GM19324 (cell line): ENCODE measurements around the gene ZDHHC8.
"Not testable (repeated sequence)": the region's sequence is repeated elsewhere in the genome, so short reads cannot be mapped to it uniquely, and the experiment has no call there.

Experiments used
- ATAC-seq: cut with Tn5 transposase; IDR thresholded peaks from one replicate; pipeline ENCODE4 v1.9.1; 2021; ENCODE audit warnings: mild to moderate bottlenecking, moderate library complexity; ENCODE audit not compliant: unreplicated experiment, low FRiP score

ZDHHC8 gene

DNA sequence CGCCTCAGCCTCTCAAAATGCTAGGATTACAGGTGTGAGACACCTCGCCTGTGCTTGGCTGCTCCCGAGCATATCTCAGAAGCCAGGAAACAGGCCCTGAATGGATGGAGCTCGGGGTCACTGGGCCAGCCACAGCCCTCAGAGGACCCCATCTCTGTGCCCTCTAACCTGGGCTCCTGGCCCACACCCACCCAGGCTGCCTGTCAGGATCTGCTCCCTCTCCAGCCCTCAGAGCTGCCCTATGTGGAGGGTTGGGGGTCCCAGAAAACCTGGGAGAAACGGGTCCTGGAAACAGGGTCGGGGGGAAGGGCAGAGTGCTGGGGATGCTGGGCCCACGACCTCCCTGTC, 24.4 kb downstream of the ZDHHC8 start:
- no peak for ATAC-seq

DNA sequence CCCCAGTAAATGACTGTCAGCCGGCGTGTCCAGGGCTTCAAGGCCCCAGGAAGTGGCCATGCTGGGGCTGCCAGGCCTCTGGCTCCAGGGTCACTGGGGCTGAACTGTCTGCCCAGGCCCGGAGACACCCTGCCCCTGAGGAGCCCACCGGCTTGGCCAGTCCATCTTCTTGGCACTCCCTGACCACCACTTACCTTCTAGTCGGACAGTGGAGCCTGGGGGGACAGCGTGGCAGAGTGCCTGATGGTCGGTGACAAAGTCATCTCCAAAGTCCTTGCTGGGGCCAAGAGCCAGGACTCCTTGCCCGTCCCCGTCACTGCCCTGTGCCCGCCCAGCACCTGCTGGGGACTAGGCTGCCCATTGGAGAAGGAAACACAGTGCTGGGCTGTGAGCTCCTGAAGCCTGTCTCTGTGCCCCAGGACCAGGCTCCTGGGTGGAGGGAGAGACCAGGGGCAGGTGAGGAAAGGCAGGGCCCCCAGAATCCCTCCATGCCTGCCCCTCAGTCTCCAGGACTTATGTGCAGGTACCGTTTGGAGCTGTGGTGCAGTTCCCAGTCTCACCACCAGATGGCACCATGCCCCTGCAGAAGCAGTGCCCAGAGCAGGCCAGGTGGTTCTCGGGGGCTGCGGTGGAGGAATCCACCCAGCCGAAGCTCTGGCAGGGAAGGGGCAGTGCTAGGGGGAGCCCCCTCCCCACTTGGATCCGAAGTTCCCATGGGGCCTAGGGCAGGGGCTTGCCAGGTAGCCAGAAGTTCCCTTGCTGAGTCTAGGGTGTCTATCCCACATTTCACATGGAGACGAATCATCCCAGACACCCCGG, 25.2 kb downstream of the ZDHHC8 start:
- ATAC-seq: no peak

DNA sequence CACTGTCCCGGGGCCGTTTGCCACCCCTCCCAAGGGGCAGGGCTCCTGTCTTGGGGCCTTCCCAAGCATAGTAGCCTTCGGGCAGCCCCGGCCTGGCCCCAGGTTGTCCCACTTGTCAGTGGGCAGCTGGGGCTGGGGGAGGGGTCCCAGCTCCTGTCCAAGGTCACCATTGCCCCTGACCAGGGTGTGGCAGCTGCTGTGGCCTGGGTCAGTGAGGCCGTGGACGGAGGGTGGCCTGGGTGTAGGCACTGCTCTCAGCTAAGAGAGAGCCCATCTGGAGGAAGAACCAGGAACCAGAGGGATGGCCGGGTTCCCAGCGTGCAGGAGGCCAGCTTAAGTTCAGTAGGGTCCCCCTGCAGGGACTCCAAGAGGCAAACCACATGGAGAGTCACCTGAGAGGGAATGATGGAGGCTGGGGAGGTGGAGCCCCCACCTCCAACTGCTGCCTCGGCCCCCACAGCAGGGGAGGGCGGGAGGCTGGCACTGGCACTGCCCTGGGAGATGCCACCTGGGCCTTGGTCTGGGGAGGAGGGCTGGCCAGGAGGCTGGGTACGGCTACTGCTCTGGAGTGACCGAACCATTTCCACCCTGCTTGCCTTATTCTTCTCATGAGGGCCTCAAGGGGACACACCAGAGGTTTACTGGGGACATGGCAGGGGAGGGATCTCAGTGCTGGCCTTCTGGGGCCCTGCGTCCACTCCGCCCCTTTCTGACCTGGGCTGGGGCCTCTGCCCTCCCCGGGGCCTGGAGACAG, 26.0 kb downstream of the ZDHHC8 start:
- ATAC-seq: no peak

DNA sequence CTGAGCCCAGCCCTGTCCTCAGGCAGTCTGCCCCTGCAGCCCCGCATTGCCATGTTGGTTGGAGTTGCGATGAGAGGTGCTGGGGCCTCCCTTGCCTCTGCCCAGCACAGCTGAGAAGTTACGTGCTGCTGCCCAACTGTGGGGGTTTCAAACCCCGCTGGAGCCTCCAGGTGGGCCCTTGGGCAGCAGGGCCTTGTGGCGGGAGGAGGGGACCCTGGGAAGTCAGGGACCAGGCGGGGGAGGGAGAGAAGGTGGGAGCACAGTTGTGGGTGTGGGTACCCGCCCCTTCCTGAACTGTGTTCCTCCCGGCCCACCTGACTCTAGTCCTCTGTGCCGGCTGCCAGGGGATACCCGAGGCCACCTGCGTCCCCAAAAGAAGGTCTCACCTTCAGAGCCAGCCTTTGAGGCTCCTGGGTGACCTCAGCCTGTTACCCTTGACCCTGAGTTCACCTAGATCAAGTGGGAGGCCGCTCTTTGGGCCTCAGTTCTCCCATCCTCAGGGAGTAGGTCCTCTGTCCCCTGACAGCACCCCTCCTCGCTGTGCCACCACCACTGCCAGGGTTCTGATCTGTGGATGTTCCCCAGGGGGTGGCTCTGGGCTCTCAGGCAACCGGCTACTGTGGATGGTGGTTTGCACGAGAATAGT, 26.9 kb downstream of the ZDHHC8 start:
- no peak for ATAC-seq

DNA sequence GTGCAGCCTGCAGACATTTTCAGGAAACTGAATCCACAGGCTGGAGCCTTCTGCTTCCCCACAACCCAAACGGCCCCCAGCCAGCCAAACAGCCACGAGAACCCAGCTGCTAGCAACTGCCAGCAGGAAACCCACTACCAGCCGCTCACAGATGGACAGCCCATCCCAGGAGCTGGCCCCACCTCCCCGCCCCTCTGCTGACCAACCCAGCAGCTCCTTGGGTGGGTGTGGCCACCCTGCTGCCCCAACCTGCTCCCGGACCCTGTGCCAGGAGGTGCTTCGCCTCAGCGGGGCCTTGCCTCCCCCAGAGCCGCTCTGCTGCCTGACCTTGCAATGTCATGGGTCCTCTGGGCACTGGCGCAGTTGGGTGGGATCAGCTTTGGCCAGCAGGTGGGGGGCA, 27.5 kb downstream of the ZDHHC8 start:
- ATAC-seq: no peak

DNA sequence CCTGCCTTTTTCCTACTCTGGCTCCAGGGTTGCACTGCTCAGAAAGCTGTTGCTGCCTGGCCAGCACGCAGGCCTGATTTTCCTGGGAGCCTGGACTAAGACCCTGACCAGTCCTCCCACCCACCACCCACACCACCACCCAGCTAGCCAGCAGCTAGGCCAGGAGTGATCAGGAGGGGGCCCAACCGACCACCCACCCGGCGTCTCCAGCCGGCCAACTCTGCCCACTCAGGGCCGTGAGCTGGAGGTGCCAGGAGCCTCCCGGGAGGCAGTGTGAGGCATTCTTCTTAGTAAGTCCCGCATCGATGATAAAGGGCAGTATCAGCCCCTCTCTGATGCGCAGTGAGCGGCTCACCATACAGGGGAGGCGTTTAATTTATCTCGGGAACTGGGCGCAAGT, 27.9 kb downstream of the ZDHHC8 start:
- not testable (repeated sequence) for ATAC-seq

DNA sequence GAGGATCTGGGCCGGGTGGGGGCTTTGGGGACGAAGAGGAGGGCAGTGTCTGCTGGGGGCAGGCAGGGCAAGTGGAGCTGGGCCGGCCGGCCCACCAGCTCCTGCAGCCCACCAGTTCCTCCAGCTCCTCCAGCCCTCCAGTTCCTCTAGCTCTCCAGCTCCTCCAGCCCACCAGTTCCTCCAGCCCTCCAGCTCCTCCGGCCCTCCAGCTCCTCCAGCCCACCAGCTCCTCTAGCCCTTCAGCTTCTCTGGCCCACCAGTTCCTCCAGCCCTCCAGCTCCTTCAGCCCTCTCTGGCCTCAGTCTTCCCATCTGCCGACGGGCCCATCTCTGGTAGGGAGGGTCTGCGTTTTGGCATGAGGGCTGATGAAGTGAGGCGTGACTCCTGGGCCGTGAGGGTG, 28.4 kb downstream of the ZDHHC8 start:
- no peak for ATAC-seq

DNA sequence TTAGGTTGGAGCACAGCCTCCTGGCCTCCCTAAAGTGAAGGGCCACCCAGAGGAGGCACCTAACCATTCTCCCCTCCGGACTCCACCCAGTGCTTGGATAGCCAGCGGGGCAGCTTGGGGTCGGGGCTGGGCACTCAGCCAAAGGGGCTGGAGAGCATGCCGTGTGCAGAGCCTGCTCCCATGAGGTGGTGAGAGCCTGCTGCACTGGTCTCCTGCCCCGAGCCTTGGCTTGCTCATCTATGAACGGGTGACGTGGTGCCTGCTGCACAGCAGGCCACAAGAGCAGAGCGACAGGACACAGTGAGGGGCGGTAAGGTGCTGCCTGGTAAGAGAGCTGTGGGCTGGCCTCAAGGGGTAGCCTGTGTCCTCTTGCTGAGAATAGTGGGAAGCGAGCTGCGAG, 33.3 kb downstream of the ZDHHC8 start:
- no peak for ATAC-seq

DNA sequence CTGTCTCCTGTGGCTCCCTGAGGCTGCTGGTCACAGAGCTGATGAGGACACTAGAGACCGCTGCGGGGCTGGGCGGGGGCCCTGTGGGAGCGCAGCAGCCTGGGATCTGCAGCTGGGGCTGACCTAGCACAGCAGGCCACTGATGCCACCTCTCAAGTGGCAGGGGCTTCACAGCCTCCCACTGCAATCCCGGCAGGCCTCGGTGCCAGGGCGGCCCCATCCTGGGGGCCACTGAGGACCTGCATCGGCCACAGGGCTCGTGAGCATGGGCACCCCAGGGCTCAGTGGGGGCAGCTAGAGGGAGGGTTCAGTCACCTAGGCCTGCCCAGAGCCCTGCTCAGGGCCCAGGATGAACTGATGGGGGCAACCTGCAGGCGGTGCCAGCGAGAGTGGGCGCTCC, 33.8 kb downstream of the ZDHHC8 start:
- ATAC-seq: no peak

DNA sequence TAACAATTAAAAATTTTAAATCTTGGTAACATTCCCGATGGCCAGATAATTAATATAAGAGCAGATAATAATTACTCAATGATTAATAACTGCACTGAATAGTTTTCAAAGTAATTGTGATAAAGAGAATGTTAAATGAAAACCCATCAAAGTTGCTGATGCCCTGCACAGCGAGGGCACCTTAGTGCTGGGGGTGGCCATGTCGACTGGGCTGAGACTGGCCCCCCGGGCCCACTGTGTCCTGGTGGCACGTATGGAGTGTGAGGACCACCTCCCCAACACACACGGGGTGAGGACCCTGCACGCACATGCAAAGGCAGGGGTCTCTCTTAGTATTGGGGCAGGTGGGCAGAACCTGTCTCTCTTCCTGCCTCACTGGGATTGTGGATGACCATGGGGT, 34.3 kb downstream of the ZDHHC8 start:
- no peak for ATAC-seq

DNA sequence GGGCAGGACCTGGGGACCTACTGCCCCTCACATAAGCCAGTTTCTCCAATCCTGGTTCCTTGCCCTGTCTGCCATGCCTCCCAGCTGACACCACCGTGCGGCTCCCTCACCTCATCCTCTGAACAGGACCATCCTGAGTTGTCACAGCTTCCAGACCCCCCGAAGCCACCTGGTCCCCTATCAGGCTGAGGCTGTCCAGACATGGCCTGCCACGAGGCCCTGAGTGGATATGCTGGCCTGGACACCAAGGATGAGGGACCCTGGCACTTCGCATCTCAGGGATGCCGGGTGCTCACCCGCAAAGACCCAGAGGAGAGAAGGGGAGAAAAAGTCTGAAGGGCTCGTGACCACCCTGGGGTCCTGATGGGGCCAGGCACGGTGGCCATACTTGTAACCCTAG, 35.1 kb downstream of the ZDHHC8 start:
- no peak for ATAC-seq

DNA sequence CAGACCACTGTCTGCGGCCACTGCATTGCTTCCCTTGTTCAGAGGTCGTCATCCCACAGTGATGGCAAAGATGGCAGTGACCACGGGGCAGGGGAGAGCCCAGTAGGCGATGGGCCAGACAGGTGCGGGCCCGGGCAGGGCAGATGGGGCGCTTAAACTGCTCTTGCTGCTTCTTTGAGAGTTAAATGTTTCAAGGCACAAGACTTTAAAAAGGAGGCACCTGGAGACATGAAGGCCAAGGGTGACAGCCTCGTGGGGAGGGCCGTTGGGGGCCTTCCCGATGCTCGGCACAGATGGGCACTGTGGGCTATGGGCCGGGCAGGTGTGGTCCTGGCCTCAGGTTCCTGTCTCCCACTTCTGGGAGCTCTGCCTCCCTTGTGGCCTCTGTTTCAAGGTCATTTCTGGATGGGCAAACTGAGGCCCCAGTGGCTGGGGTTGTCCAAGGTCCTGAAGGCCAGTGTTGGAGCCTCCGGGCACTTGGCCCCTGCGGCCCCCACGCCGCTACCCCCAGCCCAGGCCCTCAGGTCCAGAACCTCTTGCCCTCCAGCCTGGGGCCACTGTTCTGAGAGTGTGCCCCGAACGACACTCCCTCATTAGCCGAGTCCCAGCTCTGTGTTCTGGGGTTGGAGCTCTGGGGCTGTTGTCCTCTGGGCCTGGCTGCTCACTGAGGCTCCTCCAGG, 36.2 kb downstream of the ZDHHC8 start:
- no peak for ATAC-seq

DNA sequence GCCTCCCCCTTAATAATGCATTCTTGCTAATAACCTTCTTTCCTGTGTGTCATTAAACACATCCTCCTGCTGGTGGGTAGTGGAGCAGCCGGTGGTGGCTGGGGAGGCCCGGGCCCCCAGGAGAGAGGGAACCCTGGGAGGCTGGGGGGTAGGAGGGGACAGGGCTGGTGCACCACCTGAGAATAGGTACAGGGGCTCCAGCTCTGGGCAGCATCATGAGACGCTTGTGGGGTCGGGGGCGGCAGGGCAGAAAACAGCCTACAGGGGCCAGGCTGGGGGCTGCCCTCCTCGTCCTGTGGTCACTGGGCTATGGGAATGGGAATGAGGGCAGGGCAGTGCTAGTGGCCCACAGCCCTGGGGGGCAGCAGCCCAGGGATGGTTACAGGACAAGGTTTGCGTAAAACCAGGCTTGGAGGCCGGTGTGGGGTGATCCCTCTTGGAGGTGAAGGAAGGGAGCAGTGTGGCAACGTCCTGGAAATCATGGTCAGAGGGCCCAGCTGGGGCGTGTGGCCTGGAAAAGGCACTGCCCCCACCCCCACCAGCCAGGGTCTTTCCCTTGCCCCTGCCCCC, 37.7 kb downstream of the ZDHHC8 start:
- ATAC-seq: no peak

DNA sequence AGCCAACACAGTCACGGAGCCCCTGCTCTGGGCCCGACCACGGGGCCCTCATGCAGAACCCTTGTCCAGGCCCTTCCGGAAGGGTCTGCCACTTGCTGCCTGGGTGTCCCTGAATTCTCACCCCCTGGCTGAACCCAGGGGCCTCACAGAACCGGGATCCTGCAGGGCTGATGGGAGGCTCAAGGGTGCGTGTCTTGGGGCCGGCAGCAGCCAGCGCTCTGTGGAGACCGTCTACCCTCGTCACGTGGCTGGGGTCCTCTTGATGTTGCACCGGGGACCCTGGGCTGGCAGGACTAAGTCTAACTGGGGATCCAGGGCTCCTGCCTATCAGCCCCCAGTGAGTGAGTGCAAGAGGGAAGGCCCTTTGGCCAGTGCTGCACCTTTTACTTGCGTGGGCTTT, 38.6 kb downstream of the ZDHHC8 start:
- no peak for ATAC-seq

DNA sequence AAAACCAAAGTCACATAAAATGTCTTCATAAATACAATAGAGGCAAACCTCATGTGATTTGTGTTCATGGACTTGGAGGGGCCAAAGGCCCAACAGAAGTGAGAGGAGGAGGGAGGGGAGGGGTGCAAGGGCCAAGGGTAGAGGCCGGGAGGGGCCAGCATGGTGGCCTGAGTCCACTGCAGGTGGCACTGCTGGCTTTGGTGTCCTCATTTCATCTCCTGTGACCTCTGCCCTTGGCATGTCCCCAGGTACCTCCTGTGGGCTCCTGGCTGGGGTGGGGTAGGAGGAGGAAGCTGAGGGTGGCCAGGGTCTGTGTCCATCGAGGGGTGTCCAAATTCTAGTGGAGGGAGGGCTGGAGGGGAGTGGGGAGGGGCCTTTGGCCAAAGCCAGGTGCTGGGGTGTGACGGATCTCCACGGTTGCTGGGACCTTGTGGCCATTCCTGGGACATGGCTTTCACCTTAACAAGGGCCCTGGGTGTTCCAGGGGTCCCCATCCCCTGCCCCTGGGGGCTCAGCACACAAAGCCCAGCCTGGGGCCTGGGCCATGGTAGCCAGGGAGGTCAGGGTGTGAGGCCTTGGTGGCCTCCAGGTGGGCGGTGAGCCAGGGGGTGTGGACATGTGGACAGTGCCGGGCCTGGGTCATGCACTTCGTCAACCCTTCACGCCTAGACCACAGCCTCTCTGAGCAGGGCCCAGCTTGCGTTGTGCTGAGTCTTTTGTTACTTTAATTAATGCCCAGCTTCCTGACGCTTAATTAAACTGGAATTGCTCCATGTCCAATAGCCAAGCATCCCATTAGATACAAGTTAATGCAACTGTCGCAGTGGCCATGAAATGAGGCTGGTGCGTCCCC, 39.9 kb downstream of the ZDHHC8 start:
- no peak for ATAC-seq

DNA sequence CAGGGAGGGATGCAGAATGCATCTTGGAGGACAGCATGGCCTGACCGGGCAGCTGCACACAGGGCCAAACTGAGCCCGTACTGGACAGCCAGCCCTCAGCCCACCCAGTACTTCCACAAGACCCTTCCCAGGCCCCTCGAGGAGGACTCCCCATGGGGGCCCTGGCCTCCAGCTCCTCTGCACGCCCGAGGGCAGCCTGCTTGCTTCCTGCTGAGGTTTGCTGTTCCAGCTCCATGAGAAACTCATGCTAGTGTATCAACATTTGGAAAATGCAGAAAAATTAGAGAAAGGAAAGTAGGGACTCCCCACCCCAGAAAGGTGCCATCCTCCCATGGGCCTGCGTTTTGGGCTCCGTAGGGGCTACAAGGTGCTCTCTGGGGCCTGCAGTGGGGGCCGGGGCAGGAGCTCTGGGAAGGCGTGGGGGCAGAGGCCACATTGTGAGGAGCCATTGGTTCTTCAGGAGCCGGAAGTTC, 40.6 kb downstream of the ZDHHC8 start:
- no peak for ATAC-seq

DNA sequence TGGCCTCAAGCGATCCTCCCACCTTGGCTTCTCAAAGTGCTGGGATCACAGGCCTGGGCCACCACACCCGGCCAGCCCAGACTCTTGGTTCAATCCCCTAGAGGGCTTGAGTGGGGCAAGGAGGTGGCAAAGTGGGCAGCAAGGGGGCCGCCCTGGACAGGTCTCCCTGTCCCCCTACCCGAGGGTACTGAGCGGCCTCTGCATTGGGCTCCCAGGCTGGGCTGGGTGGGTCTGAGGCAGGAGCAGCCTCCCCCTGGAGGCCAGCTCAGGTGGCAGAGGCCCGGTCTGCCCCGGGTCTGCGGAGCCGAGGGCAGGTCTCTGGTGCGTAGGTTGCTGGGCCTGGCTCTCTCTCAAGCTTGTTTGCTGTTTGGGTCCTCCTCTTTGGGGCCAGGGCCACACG, 41.6 kb downstream of the ZDHHC8 start:
- no peak for ATAC-seq

DNA sequence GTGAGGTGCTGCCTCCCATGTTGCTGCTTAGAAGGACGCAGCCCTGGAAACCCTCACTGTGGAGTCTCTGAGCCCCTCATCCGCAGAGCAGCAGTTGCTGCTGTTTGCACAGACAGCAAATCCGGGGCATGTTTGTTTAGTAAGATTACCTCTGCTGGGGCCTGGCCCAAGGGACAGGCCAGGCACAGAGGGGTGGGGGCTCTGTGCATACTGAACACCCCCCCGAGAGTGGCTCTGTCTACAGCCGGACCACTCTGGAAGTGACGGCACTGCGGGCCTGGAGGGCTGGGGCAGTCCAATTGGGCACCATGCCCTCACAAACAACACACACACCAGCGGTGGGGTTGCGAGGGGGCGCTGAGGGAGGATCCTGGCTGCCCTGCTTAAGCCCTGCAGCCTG, 42.2 kb downstream of the ZDHHC8 start:
- no peak for ATAC-seq

DNA sequence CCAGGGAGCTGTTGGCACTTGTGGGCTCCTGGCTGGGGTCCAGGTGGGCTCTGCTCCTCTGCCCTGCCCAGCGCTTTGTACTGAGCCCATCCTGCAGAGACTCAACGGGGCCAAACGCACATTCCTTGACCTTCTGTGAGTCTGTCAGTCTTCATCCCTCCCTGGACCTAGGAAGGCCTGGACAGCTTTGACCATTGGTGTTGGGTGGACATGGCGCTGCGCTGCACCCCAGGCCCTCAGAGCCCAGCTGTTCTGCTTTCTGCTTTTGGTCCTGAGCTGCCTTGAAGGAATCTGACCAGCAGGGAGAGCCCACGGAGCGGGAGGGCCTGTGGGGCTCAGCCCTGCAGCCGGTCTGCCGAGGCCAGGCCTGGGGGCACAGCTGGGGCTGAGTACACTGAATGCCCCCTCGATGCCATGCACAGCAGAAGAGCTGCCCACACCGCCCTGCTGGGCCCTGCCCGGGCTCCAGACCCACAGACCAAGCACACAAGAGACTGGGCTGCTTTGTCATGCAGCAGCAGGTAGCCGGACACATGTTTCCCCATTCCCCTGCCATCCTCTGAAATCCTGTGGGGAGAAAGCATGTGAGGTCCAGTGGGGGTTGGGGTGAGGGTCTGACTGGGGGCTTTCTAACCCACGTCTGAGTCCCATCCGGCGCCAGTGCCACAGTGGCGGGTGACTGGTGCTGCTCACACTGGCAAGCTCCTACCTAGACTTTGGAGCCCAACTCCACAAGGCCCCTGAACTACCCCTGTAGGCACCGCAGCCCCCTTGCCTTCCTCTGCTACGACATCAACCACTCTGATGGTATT, 43.4 kb downstream of the ZDHHC8 start:
- ATAC-seq: no peak
